Epithelial cell of proximal tubule (primary cell): Measurements from ENCODE around the gene MRPS30. TPM values are rescaled to one million over a fixed set of nuclear protein-coding genes. Genes with fewer than 3 reads are reported as not detected.

ENCODE experiments used
- DNase-seq: peaks from one replicate; pipeline ENCODE4 v3.0.0-alpha.2; 2011; ENCODE audit warnings: low read depth
- H3K4me3 ChIP-seq: 2 replicates; pipeline ENCODE4 v1.5.1; 2011; ENCODE audit warnings: low read depth, mild to moderate bottlenecking, low read length
- total RNA-seq: library from RNA; depleted of rRNA; stranded (reverse); fragments of >200 nt; gene quantifications from 2 replicates; pipeline ENCODE4 v1.2.3, GENCODE V29; 2015
- TF ChIP-seq, protein P1 (sequence below): conservative IDR thresholded peaks from 2 replicates; pipeline ENCODE4 v1.5.1; 2012; ENCODE audit warnings: low read depth, mild to moderate bottlenecking, low read length

MRPS30 gene
- total RNA-seq, 1 donor from 2014 or later = 70.3 TPM

GRCh38 chr5:44842496-44843282, 33.9 kb downstream of the MRPS30 start:
- DNase-seq = peak; percentile 25
- no peak overlapping the region for H3K4me3 ChIP-seq
- TF ChIP-seq, protein P1, sequence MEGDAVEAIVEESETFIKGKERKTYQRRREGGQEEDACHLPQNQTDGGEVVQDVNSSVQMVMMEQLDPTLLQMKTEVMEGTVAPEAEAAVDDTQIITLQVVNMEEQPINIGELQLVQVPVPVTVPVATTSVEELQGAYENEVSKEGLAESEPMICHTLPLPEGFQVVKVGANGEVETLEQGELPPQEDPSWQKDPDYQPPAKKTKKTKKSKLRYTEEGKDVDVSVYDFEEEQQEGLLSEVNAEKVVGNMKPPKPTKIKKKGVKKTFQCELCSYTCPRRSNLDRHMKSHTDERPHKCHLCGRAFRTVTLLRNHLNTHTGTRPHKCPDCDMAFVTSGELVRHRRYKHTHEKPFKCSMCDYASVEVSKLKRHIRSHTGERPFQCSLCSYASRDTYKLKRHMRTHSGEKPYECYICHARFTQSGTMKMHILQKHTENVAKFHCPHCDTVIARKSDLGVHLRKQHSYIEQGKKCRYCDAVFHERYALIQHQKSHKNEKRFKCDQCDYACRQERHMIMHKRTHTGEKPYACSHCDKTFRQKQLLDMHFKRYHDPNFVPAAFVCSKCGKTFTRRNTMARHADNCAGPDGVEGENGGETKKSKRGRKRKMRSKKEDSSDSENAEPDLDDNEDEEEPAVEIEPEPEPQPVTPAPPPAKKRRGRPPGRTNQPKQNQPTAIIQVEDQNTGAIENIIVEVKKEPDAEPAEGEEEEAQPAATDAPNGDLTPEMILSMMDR = no peak

GRCh38 chr5:44844744-44845143, 36.0 kb downstream of the MRPS30 start:
- TF ChIP-seq, protein P1 = no peak
- no peak for DNase-seq
- no peak overlapping the region for H3K4me3 ChIP-seq

DNA sequence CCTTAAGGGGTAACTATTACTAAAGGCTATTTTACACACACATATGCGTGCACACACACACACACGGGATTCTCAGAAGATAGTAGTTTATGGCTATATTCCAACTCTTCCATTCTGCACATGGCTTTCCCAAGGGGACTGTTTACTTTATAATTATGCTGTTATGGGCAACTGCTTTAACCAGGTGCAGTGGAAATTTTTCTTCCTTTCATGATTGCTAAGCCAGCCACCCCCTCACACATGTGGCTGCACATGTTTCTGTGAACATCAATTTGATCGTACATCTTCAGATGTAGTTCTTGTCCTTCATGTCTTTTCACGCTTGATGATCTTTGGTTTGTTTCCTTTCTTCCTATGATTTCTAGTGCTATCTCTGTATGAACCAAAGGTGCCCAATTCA, 37.0 kb downstream of the MRPS30 start:
- no peak for DNase-seq
- TF ChIP-seq, protein P1 = no peak
- no peak overlapping the region for H3K4me3 ChIP-seq

GRCh38 chr5:44847206-44847852, 38.6 kb downstream of the MRPS30 start:
- TF ChIP-seq, protein P1 = no peak
- no peak overlapping the region for H3K4me3 ChIP-seq
- no peak for DNase-seq

DNA sequence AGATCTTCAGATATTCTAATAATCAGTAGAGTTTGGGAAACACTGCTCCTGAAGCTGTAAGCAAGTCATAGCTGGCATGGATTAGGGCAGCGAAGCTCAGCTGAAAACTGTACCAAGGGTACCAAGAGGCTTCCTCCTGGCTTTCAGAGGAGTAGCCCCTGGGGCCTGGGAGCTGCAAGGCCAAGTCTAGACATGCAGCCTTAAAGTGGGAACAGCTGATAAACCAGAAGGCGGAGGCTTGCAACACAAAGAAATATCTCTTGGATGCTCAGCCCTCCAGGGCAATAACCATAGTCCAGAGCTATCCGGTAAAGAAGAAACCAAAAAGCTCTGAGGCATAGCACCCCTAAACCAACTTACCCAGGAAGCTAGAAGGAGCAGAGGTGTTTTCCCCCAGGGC, 51.5 kb downstream of the MRPS30 start:
- no peak overlapping the region for H3K4me3 ChIP-seq
- DNase-seq = no peak
- TF ChIP-seq, protein P1 = no peak

GRCh38 chr5:44862808-44863207, 54.1 kb downstream of the MRPS30 start:
- H3K4me3 ChIP-seq = no peak overlapping the region
- DNase-seq = no peak
- TF ChIP-seq, protein P1 = peak; percentile 70
